Occipital lobe (tissue), 2 donors: ENCODE data around the gene KMT5B. TPM values are rescaled to one million over a fixed set of nuclear protein-coding genes. Genes with fewer than 3 reads are reported as not detected.

Source experiments
- DNase-seq: peaks from one replicate; lab custom pipeline; 2025; lab: John Stamatoyannopoulos, UW
- total RNA-seq: library from RNA; depleted of rRNA; stranded (reverse); fragments of >200 nt; gene quantifications from one replicate; pipeline ENCODE4 v1.2.3, GENCODE V29; 2014

KMT5B gene
- total RNA-seq, 1 donor from 2014 or later: 139 TPM

DNA sequence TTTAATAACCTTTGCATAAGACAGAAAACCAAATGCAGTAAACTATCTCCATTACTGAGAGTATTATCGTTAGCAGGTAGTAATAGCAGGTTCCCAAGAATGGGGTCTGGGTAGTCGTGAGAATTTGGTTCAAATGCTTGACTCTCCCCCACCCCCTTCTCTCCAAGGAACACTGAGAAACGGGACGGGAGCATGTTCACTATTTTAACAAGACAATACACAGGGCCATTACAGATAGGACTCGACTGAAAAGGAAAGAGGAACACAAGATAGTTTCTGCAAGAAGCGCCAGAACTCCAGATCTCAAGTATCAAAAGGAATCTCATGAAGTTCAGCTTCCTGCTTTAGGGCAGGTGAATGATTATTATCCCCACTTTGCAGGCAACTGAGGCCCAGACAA is 27.0 kb downstream of the KMT5B start:
- no peak for DNase-seq

- DNase-seq: no peak
Observed at GRCh38 chr11:68181719-68182451, 31.2 kb downstream of the KMT5B start.

DNA sequence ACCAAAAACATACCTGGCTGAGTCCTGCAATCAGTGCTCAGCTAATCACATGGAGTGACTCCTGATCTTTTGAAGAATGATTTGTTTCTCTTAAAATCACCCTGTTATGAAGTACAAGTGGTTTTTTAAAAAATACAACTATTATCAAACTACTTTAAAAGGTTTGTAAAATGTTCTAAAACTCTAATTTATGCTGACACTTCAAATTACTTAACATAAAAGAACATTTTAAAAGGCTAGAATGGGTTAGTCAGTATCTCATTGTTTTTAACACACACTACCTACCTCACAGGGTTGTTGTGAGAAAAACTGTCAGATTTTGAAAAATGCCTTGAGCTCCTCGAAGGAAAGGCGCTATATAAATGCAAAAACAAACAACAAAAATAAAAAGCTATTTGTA is 33.2 kb downstream of the KMT5B start:
- no peak for DNase-seq

GRCh38 chr11:68177877-68178276 is 35.2 kb downstream of the KMT5B start:
- DNase-seq: no peak

DNA sequence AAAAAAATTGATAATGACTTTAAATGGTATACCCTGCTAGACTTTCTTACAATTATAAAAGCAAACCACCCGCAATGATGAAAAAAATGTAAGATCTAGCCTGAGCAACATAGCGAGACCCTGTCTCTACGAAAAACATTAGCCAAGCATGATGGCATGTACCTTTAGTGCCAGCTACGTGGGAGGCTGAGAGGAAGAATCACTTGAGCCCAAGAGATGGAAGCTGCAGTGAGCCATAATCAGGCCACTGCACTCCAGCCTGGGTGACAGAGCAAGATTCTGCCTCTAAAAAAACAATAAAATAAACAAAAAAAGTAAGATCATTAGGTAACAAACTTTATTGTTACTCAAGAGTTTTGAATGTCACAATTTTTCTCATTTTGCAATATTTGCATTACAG is 39.2 kb downstream of the KMT5B start:
- DNase-seq: no peak

DNA sequence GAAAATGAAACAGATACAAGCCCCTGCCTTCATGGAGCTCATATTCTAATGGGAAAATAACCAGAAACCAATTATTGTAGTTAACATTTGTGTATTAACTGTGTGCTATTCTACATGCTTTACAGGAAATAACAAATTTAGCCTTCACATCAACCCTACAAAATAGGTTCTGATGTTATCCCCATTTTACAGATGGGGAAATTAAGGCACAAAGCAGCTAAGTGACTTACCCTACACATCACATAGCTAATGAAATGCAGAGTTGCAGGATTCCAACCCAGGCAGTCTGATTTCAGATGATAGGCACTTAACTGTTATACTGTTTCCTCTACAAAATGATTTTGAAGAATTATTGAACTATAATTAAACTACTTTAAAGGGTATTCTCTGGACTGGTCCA is 43.7 kb downstream of the KMT5B start:
- no peak for DNase-seq

DNA sequence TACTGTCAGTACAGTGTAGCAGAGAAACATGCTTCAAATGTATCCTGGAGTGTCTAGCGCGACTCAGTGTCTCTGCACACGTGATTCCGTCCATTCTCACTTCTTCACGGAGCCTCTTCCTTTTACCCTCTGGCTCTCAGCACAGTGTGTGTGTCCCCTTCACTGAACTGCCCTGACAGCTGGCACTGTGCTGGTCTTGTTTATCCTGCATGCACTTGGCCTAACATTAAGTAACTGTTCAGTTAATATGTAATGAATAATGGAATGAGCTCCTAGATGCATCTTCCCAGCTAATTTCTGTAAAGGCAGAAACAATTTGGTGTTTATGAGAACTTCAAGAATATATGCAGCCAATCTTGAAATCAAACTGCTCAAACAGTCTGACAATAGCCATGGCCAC is 44.4 kb downstream of the KMT5B start:
- DNase-seq: no peak

- no peak for DNase-seq
Observed at GRCh38 chr11:68167474-68167873, 45.6 kb downstream of the KMT5B start.

GRCh38 chr11:68166969-68167368 is 46.1 kb downstream of the KMT5B start:
- no peak for DNase-seq

- DNase-seq: no peak
Observed at GRCh38 chr11:68165601-68166000, 47.5 kb downstream of the KMT5B start.

DNA sequence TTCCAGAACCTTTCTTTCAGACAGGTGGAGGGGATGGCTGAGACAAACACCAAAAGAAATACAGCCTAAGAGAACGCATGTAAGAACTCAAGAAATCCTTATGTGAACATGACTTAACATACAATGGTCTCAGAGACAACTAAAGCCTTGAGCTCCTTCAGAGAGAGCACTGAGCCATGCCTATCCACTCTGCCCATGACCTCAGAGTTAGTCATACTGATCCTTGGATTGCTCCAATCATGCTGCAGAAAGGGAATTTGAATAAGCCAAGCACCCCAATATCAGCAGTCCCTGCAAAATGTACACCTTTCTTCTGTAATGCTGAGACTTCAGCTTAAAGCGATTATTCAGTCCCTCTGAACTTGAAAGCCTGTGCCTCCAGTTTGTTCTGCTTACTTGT is 48.7 kb downstream of the KMT5B start:
- DNase-seq: no peak

- DNase-seq: no peak
Observed at GRCh38 chr11:68163691-68164090, 49.4 kb downstream of the KMT5B start.

- no peak for DNase-seq
Observed at GRCh38 chr11:68160100-68160695, 52.9 kb downstream of the KMT5B start.

DNA sequence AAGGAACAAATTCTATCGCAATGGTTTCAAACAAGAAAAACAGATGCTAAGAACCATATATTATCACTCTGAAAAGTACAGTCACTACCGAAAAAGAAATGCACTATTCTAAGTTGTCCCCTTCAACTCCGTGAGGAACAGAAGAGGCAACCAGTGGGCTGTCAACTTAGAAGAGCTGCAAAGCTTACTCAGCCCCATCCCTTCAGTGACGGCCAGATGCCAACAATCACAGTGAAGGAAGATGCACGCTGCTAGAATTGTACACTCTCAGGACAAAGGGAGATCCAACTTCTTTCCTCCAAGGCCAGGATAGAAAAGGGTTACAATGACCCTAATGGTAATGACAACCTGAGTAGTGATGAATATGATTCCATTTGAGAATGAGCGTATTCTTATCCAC is 53.4 kb downstream of the KMT5B start:
- DNase-seq: no peak

DNA sequence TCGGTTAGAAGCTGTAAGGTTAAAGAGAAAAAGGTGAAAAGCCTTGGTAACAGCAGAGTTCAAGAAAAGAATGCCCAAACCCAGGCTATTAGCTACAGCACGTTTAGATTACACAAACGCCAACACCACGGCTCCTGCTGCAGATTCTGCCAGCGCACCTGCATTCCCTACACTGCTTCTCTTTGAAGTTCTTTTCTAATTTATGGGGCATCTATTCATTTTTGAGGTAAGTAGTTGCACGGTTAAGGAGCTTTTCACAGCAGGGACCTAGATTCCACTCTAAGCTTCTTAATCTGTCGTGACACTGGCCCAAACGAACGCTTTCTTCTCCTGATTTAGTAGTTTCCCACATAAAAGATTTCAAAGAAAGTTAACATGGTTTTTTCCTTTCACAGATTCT is 53.9 kb downstream of the KMT5B start:
- no peak for DNase-seq

GRCh38 chr11:68158580-68158979 is 54.5 kb downstream of the KMT5B start:
- no peak for DNase-seq

- no peak for DNase-seq
Observed at GRCh38 chr11:68153742-68154141, 59.4 kb downstream of the KMT5B start.

DNA sequence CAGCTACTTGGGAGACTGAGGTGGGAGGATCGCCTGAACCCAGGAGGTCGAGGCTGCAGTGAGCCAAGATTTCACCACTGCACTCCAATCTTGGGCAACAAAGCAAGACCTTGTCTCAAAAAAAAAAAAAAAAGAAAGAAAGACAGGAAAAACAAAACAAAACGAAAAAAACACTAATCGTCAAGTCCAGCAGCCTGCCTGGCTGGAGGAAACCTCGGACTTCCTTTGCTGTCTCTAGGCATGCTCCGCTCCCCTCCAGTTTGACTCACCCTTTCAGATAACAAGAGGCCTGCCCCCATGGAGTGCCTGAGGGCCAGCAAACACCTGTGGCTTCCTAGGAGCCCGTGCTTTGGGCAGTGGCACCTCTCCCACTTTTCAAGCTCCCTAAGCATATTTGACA is 63.1 kb downstream of the KMT5B start:
- no peak for DNase-seq

- DNase-seq: no peak
Observed at GRCh38 chr11:68149417-68149816, 63.7 kb downstream of the KMT5B start.

- DNase-seq: no peak
Observed at GRCh38 chr11:68148879-68149278, 64.2 kb downstream of the KMT5B start.

DNA sequence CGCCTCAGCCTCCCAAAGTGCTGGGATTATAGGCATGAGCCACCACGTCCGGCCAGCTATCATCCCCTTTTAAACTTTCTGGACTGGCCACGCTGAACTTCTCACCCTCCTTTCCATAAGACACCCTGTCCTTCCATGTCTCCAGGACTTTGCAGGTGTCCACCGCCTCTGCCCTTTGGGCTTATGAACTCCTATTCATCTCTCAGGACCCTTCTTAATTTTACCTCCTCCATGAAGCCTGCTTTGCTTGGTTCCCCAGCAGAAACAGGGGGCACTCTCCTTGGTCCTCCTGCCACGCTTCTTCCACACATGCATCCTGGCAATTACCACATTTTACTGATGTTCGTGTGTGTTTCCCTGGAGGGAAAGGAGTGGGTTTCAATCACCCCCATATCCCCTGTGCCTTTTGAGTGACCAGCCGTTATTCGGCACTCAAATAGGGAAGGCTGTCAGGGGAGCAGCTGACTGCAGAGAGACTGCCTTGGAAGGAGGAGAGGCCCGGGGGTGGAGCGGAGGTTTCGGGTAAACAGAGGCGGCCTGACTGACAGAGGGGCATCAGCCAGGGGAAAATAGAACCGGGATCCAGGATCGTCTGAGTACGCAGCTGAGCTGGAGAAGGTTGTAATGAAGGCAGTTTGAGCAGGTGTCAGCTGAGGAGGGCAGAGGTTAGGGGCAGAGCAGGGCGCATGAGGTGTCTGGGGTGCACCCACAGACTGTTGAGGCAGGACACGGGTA is 64.9 kb downstream of the KMT5B start:
- no peak for DNase-seq

DNA sequence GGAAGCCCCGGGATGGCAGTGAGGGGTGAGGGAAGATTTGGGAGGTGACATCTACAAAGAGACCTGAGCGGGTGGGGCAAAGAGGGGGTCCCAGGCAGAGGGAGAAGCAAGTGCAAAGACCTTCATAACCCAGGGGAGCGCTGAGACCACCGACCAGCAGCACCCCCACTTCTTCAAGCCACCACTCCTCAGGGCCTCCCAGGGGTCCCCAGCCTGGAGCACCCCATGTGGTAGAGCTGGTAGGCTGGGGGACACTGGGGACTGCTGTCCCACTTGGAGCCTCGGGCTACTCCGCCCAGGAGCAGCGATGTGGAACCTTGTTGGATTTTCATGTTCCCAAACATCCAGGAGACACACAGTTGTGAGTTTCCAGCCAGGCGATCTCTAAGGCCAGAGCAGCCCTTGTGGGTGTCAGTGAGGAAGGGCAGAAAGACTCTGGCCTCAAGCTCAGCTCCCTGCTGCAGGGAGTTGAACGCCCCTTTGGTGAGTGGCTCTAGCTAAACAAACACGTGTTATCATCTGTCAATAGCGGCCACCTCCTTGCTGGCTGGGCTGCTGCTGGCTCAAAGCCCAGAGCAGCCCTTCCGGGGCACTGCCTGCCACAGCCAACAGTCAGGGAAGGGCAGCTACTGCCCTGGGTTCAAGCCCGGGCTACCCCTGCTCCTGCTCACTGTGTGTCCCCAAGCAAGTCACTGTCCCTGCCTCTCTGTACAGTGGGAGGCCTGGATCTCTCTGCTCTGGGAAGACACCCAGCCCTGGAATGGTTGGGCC is 66.2 kb downstream of the KMT5B start:
- no peak for DNase-seq
